B cell (primary cell): ENCODE results near the gene UCKL1. TPM values are rescaled to one million over a fixed set of nuclear protein-coding genes. Genes with fewer than 3 reads are reported as not detected.

ENCODE experiments used
- ATAC-seq: fragments of 200-7000 bp; cut with Tn5 transposase; one replicate; pipeline ENCODE4 v1.10.0; 2021; ENCODE audit warnings: low read depth, mild to moderate bottlenecking, moderate number of reproducible peaks, moderate library complexity
- CTCF ChIA-PET: fragments of 350-600 bp; sonication (Branson Sonifier 250); formaldehyde crosslinking; loops from one replicate; lab custom pipeline; 2021; ENCODE audit warnings: antibody characterized with exemption, inconsistent platforms; lab: Charles Lee
- POLR2A ChIA-PET: fragments of 350-600 bp; sonication (Branson Sonifier 250); formaldehyde crosslinking; loops from one replicate; lab custom pipeline; 2021; ENCODE audit warnings: antibody characterized with exemption; lab: Charles Lee
- DNase-seq: peaks from one replicate; pipeline ENCODE4 v3.0.0; 2013
- H2AFZ ChIP-seq: 2 replicates; pipeline ENCODE4 v1.6.1; 2012; ENCODE audit warnings: mild to moderate bottlenecking, low read depth, low read length; ENCODE audit not compliant: insufficient read depth, poor library complexity, severe bottlenecking
- H3K27ac ChIP-seq, 2 donors: 1 replicate in 1 of 2; 2 replicates in 1 of 2; pipeline ENCODE4 v1.5.1; 2012 to 2013; ENCODE audit warnings: low read length in 2 of 2, mild to moderate bottlenecking in 2 of 2, moderate library complexity in 1 of 2
- H3K27me3 ChIP-seq, 4 experiments: fragments of 200-600 bp in 1 of 4; sonication (generic) in 1 of 4; replicated peaks in 1 of 4; 1 replicate in 2 of 4; 2 replicates in 2 of 4; pipeline versions ENCODE4 v1.6.1 to v1.7.0; 2013 to 2016; ENCODE audit warnings: low read length in 3 of 4, mild to moderate bottlenecking in 2 of 4, mixed read lengths in 1 of 4, moderate library complexity in 1 of 4; ENCODE audit not compliant: insufficient read depth in 4 of 4, control insufficient read depth in 3 of 4; ENCODE audit errors: control extremely low read depth in 1 of 4
- H3K36me3 ChIP-seq, 2 experiments: replicated peaks in 1 of 2; 1 replicate in 1 of 2; 2 replicates in 1 of 2; pipeline versions ENCODE4 v1.6.1 to v1.7.1; 2013; ENCODE audit warnings: low read length in 1 of 2; ENCODE audit not compliant: insufficient read depth in 2 of 2, control insufficient read depth in 1 of 2; ENCODE audit errors: control extremely low read depth in 1 of 2, extremely low read depth in 1 of 2
- H3K4me1 ChIP-seq, 2 donors: fragments of 200-600 bp in 1 of 2; sonication (generic) in 1 of 2; 1 replicate in 1 of 2; 2 replicates in 1 of 2; pipeline versions ENCODE4 v1.5.1 to v1.6.1; 2013 to 2017; ENCODE audit warnings: low read length in 2 of 2; ENCODE audit not compliant: control insufficient read depth in 2 of 2, insufficient read depth in 2 of 2
- H3K4me2 ChIP-seq: replicated peaks from 2 replicates; pipeline ENCODE3; 2012; ENCODE audit warnings: mild to moderate bottlenecking, low read depth, low read length; ENCODE audit not compliant: poor library complexity, severe bottlenecking
- H3K4me3 ChIP-seq, 5 experiments: fragments of 200-600 bp in 1 of 5; sonication (generic) in 1 of 5; 1 replicate in 3 of 5; 2 replicates in 2 of 5; pipeline versions ENCODE4 v1.5.1 to v1.7.0; 2011 to 2016; ENCODE audit warnings: low read length in 4 of 5, mild to moderate bottlenecking in 4 of 5, low read depth in 2 of 5, control low read depth in 1 of 5, moderate library complexity in 1 of 5; ENCODE audit not compliant: insufficient read depth in 1 of 5; ENCODE audit errors: control extremely low read depth in 1 of 5, extremely low read depth in 1 of 5
- H3K79me2 ChIP-seq: fragments of 200-600 bp; sonication (generic); one replicate; pipeline ENCODE4 v1.6.0; 2016; ENCODE audit warnings: low read length; ENCODE audit not compliant: control insufficient read depth, insufficient read depth
- H3K9ac ChIP-seq: fragments of 200-600 bp; sonication (generic); 2 replicates; pipeline ENCODE4 v1.6.1; 2017; ENCODE audit warnings: mild to moderate bottlenecking, low read length, moderate library complexity
- H3K9me3 ChIP-seq, 3 donors: one replicate each; pipeline versions ENCODE4 v1.6.1 to v1.7.1; 2013; ENCODE audit warnings: low read length in 2 of 3; ENCODE audit not compliant: control insufficient read depth in 2 of 3, insufficient read depth in 1 of 3; ENCODE audit errors: control extremely low read depth in 1 of 3
- H4K20me1 ChIP-seq: 2 replicates; pipeline ENCODE4 v1.6.0; 2012; ENCODE audit warnings: mild to moderate bottlenecking, low read length; ENCODE audit not compliant: insufficient read depth, control insufficient read depth, poor library complexity, severe bottlenecking
- H3K27ac Mint-ChIP-seq: one replicate; pipeline ENCODE4 v1.8.0; 2021; ENCODE audit warnings: mixed read lengths
- H3K27me3 Mint-ChIP-seq: one replicate; pipeline ENCODE4 v1.8.0; 2021; ENCODE audit warnings: mixed read lengths
- H3K4me1 Mint-ChIP-seq: one replicate; pipeline ENCODE4 v1.8.0; 2021; ENCODE audit warnings: mixed read lengths
- H3K4me3 Mint-ChIP-seq: one replicate; pipeline ENCODE4 v1.8.0; 2021; ENCODE audit warnings: mixed read lengths
- H3K9me3 Mint-ChIP-seq: one replicate; pipeline ENCODE4 v1.8.0; 2022; ENCODE audit warnings: mixed read lengths; ENCODE audit not compliant: insufficient read depth
- CTCF ChIP-seq: fragments of 200-600 bp; IDR thresholded peaks from one replicate; pipeline ENCODE4 v1.8.0; 2022; ENCODE audit warnings: antibody characterized with exemption, mild to moderate bottlenecking
- EZH2 ChIP-seq: IDR thresholded peaks from 2 replicates; pipeline ENCODE4 v1.6.1; 2012; ENCODE audit warnings: borderline replicate concordance, low read depth, mild to moderate bottlenecking, moderate library complexity, low read length; ENCODE audit not compliant: insufficient read depth, poor library complexity, severe bottlenecking
- WGBS: methylation state at CpG from one replicate; pipeline ENCODE4 v1.1.5; 2013; ENCODE audit warnings: missing lambda C conversion rate; ENCODE audit not compliant: insufficient coverage; 5-methylcytosine and 5-hydroxymethylcytosine counted together
- intact Hi-C: fragments of 100-400 bp; cut with micrococcal nuclease; formaldehyde crosslinking; loops from one replicate; pipeline ENCODE4 v1.10.0; 2022
- polyA plus RNA-seq: library from polyadenylated mRNA; depleted of rRNA; stranded (reverse); fragments of >200 nt; gene quantifications from 2 replicates; pipeline ENCODE4 v1.2.3, GENCODE V29; 2012
- total RNA-seq, 2 donors: library from RNA; stranded (reverse); fragments of 120-200 nt in 1 of 2; gene quantifications; 1 replicate in 1 of 2; 2 replicates in 1 of 2; pipeline versions ENCODE4 v1.2.3 to v1.2.4, GENCODE V29; 2013 to 2022

Gene UCKL1
- total and polyA plus RNA-seq, 2 donors (not counting 1 experiment from before 2014, with no cell fraction given) = 106 to 199 TPM

GRCh38 chr20:63970714-63971431, 14.7 kb upstream of the UCKL1 start:
- no peak for ATAC-seq
- POLR2A ChIA-PET = interaction anchor here (0.7 kb wide), 1 partner anchor 10 kb away, joined by 6 read pairs; the partner anchor contains the start of gene PRPF6

More at GRCh38 chr20:63970714-63971431, 14.7 kb upstream of the UCKL1 start:
- Histone ChIP-seq H3K4me3 (peak overlapping the region in 1 of 5 experiments; percentile 38), H3K4me1 (peaks cover 13 to 22% of the 10 kb centered on the region in 2 donors), H3K79me2 (no peaks in the 10 kb centered on the region), H3K36me3 (peaks cover 0 to 6% of the 10 kb centered on the region in 2 experiments), H3K27ac (no peak overlapping the region), H3K9ac (no peak overlapping the region), H3K4me2 (peak overlapping the region; percentile 78), H2AFZ (no peak overlapping the region), H4K20me1 (no peaks in the 10 kb centered on the region), H3K9me3 (peaks cover 0 to 12% (median 0%) of the 10 kb centered on the region in 3 donors), H3K27me3 (no peaks in the 10 kb centered on the region)
- H3K4me1 Mint-ChIP-seq = peaks cover 17% of the 10 kb centered on the region
- WGBS = 96% methylated on average over 4 of the region's 5 CpGs
- no peaks in the 10 kb centered on the region for H3K27me3 Mint-ChIP-seq
- CTCF ChIA-PET = interaction anchor here (0.7 to 1.6 kb wide), 3 partner anchors 10 to 1733 kb away, joined by 3 to 5 read pairs (median 3); partner anchors contain the start of gene PRPF6
- H3K9me3 Mint-ChIP-seq = no peaks in the 10 kb centered on the region
- intact Hi-C loops = no loop called here
- peak; percentile 17 for DNase-seq
- H3K27ac Mint-ChIP-seq = peak overlapping the region; percentile 26
- no peak for TF ChIP-seq EZH2
- TF ChIP-seq CTCF = no peak
- H3K4me3 Mint-ChIP-seq = peak overlapping the region; percentile 73
